GOT3 (cell line): ENCODE results near the gene TECR.
A peak's percentile ranks its signal among the peaks of the same experiment; 100 is the strongest.
"Not testable (repeated sequence)": the region's sequence is repeated elsewhere in the genome, so short reads cannot be mapped to it uniquely, and the experiment has no call there.

Experiments used
- DNase-seq: peaks from one replicate; lab custom pipeline; 2025; ENCODE audit warnings: mixed read lengths; lab: John Stamatoyannopoulos, UW

Gene TECR

GRCh38 chr19:14540741-14541525 is 11.5 kb downstream of the TECR start:
- DNase-seq = no peak

- not testable (repeated sequence) for DNase-seq
These were observed 12.6 kb downstream of the TECR start for GRCh38 chr19:14541979-14542378.

- no peak for DNase-seq
These were observed 13.4 kb downstream of the TECR start for GRCh38 chr19:14542711-14543328.

- DNase-seq = no peak
These were observed 14.7 kb downstream of the TECR start for GRCh38 chr19:14544047-14544446.

- no peak for DNase-seq
These were observed 15.8 kb downstream of the TECR start for GRCh38 chr19:14544977-14545715.

- DNase-seq = no peak
These were observed 16.3 kb downstream of the TECR start for GRCh38 chr19:14545716-14546082.

- DNase-seq = no peak
These were observed 20.9 kb downstream of the TECR start for GRCh38 chr19:14550201-14550754.

- not testable (repeated sequence) for DNase-seq
These were observed 22.0 kb downstream of the TECR start for GRCh38 chr19:14551134-14552005.

- not testable (repeated sequence) for DNase-seq
These were observed 22.6 kb downstream of the TECR start for GRCh38 chr19:14552006-14552360.

- no peak for DNase-seq
These were observed 23.9 kb downstream of the TECR start for GRCh38 chr19:14553042-14553938.

- no peak for DNase-seq
These were observed 24.5 kb downstream of the TECR start for GRCh38 chr19:14553939-14554243.

GRCh38 chr19:14554382-14554812 is 25.0 kb downstream of the TECR start:
- DNase-seq = no peak

GRCh38 chr19:14555918-14556661 is 26.7 kb downstream of the TECR start:
- DNase-seq = no peak

- peak; percentile 25 for DNase-seq
These were observed 27.3 kb downstream of the TECR start for GRCh38 chr19:14556662-14557188.

GRCh38 chr19:14558370-14559066 is 29.1 kb downstream of the TECR start:
- DNase-seq = no peak

- DNase-seq = no peak
These were observed 30.8 kb downstream of the TECR start for GRCh38 chr19:14559916-14560775.

GRCh38 chr19:14560776-14561108 is 31.3 kb downstream of the TECR start:
- no peak for DNase-seq

- no peak for DNase-seq
These were observed 31.9 kb downstream of the TECR start for GRCh38 chr19:14561249-14561648.
